AG10803 (cell line): ENCODE data around the gene ZBTB8A.
"Not testable (repeated sequence)": the region's sequence is repeated elsewhere in the genome, so short reads cannot be mapped to it uniquely, and the experiment has no call there.

Experiments used
- DNase-seq: peaks from one replicate; pipeline ENCODE4 v3.0.0; 2010; ENCODE audit warnings: low read depth
- H3K4me3 ChIP-seq: 2 replicates; pipeline ENCODE4 v1.5.1; 2011; ENCODE audit warnings: mild to moderate bottlenecking, low read length, control low read depth
- CTCF ChIP-seq: conservative IDR thresholded peaks from 2 replicates; pipeline ENCODE4 v1.5.1; 2011; ENCODE audit warnings: mild to moderate bottlenecking, low read length, control low read depth, inconsistent platforms

Gene ZBTB8A

GRCh38 chr1:32516402-32516801 lies 22.8 kb upstream of the ZBTB8A start:
- H3K4me3 ChIP-seq = no peak overlapping the region
- no peak for TF ChIP-seq CTCF

GRCh38 chr1:32518976-32519375 lies 20.3 kb upstream of the ZBTB8A start:
- no peak for TF ChIP-seq CTCF
- no peak overlapping the region for H3K4me3 ChIP-seq
- DNase-seq = no peak

More at GRCh38 chr1:32516402-32516801, 22.8 kb upstream of the ZBTB8A start:
- no peak for DNase-seq

GRCh38 chr1:32521165-32521564 lies 18.1 kb upstream of the ZBTB8A start:
- DNase-seq = no peak
- no peak overlapping the region for H3K4me3 ChIP-seq

DNA sequence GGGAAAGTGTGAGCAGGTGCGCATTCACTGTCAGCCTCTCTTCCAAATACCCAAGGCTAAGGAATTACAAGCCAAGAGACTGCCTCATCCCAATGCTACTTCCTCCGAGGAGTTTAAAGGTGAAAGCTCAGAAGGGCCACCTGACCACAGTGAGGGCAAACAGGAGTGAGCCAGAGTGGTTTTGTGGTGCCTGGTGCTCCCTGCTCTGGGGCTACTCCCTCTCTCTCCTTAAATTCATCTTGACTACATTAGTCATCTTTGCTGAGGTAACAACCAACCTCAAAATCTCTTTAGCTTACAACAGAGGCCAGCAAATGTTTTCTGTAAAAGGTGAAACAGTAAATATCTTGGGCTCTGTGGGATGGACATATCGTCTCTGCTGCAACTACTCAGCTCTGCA lies 14.2 kb upstream of the ZBTB8A start:
- no peak for TF ChIP-seq CTCF
- DNase-seq = no peak

More at GRCh38 chr1:32521165-32521564, 18.1 kb upstream of the ZBTB8A start:
- TF ChIP-seq CTCF = 0 out of 2 replicates have a peak, but pooled peaks have one; percentile 1

DNA sequence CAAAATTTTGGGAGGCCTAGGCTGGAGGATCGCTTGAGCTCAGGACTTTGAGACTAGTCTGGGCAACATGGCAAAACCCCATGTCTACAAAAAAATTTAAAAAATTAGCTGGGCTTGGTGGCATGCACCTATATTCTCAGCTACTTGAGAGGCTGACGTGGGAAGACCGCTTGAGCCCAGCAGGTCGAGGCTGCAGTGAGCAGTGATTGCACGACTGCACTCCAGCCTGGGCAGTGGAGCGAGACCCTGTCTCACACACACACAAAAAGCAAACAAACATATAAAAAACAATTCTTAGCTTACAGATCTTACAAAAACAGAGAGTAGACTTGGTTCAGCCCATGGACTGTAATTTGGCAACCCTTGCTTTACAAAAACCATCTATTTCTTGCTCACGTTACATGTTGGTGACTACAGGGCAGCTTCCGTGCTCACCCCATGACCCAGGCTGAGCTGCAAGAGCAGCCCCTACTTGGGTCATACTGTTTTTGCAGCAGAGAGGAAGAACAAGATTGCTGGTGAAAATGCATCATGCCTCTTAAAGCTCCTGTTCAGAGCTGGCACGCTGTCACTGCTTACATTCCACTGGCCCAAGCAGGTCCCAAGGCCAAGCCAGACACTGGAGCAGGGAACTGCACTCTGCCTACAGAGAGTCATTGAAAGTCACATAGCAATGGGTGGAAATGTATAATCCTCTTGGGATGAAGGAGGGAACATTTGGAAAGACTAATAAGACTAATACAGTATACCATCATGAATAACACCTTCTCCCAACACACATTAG lies 13.4 kb upstream of the ZBTB8A start:
- DNase-seq = no peak
- no peak for TF ChIP-seq CTCF

More for the DNA sequence above, 14.2 kb upstream of the ZBTB8A start:
- H3K4me3 ChIP-seq = no peak overlapping the region

GRCh38 chr1:32528550-32528949 lies 10.7 kb upstream of the ZBTB8A start:
- not testable (repeated sequence) for H3K4me3 ChIP-seq, DNase-seq

More for the DNA sequence above, 13.4 kb upstream of the ZBTB8A start:
- H3K4me3 ChIP-seq = no peak overlapping the region

DNA sequence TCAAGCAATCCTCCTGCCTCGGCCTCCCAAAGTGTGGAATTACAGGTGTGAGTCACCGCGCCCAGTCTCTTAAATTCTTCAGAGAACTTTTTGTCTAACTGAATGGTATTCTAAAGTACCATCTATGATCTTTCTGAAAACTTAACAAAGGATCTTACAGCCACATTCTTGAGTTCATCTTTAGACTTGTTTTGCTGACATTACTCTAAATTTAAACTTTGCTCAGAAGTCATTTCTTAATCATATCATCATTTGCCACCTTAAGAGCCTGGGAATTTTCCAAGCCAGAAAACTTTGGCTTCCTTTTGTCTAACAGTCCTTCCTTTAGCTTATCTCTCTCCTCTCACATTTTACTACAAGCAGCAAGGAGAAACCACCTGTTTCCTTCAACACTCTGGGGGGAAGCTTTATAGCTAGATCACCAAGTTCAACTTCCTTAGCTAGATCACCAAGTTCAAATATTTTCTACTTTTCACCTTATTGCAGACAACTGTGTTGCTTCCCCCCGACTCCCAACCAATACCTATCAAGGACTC lies 5.4 kb upstream of the ZBTB8A start:
- no peak overlapping the region for H3K4me3 ChIP-seq
- DNase-seq = no peak
- TF ChIP-seq CTCF = no peak
